ENCODE results near the gene C20orf141.

DNA sequence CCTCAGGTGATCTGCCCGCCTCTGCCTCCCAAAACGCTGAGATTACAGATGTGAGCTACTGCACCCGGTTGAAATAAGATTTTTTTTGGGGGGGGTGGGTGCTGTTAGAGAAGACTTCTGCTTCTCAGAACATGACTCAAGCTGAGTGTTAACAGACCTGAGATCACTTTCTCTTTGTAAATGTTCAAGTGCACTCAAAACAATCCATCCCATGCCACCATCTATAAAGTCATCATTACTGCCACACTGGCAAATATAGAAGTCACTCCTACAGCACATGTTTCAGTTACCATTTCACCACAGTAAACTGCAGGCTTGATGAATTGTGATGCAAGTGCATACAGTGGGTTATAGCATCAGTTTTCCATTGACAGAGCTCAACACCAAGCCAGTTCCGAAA, 34.7 kb downstream of the C20orf141 start:
- TF ChIP-seq, protein P1, sequence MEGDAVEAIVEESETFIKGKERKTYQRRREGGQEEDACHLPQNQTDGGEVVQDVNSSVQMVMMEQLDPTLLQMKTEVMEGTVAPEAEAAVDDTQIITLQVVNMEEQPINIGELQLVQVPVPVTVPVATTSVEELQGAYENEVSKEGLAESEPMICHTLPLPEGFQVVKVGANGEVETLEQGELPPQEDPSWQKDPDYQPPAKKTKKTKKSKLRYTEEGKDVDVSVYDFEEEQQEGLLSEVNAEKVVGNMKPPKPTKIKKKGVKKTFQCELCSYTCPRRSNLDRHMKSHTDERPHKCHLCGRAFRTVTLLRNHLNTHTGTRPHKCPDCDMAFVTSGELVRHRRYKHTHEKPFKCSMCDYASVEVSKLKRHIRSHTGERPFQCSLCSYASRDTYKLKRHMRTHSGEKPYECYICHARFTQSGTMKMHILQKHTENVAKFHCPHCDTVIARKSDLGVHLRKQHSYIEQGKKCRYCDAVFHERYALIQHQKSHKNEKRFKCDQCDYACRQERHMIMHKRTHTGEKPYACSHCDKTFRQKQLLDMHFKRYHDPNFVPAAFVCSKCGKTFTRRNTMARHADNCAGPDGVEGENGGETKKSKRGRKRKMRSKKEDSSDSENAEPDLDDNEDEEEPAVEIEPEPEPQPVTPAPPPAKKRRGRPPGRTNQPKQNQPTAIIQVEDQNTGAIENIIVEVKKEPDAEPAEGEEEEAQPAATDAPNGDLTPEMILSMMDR (conservative IDR thresholded peaks at IDR 0.05; ENCODE audit: low read depth, low read length): no peak
- TF ChIP-seq EZH2 (IDR thresholded peaks at IDR 0.05; ENCODE audit: borderline replicate concordance, low read depth, low read length, poor library complexity, severe bottlenecking): no peak

Measured in A673 (cell line).